Liver (tissue), 9 donors: Measurements from ENCODE around the gene RETREG1. TPM values are rescaled to one million over a fixed set of nuclear protein-coding genes. Genes with fewer than 3 reads are reported as not detected.
"Not testable (repeated sequence)": the region's sequence is repeated elsewhere in the genome, so short reads cannot be mapped to it uniquely, and the experiment has no call there.

Experiments used
- DNase-seq: peaks from one replicate; pipeline ENCODE4 v3.0.0-alpha.2; 2017; ENCODE audit warnings: low spot score
- H3K27ac ChIP-seq, 2 donors: one replicate each; pipeline ENCODE4 v1.7.0; 2013; ENCODE audit warnings: inconsistent platforms in 2 of 2, low read length in 2 of 2, control low read depth in 1 of 2, low read depth in 1 of 2, mild to moderate bottlenecking in 1 of 2
- H3K27me3 ChIP-seq, 4 donors: one replicate each; pipeline versions ENCODE4 v1.6.1 to v1.7.0; 2013; ENCODE audit warnings: low read length in 3 of 4, inconsistent platforms in 1 of 4, mild to moderate bottlenecking in 1 of 4, moderate library complexity in 1 of 4; ENCODE audit not compliant: control insufficient read depth in 4 of 4, insufficient read depth in 4 of 4
- H3K36me3 ChIP-seq, 4 donors: one replicate each; pipeline versions ENCODE4 v1.6.1 to v1.7.0; 2013; ENCODE audit warnings: low read length in 3 of 4, mild to moderate bottlenecking in 3 of 4, low read depth in 1 of 4, moderate library complexity in 1 of 4; ENCODE audit not compliant: control insufficient read depth in 4 of 4, insufficient read depth in 3 of 4
- H3K4me1 ChIP-seq, 4 donors: one replicate each; pipeline versions ENCODE4 v1.6.1 to v1.7.0; 2013; ENCODE audit warnings: low read length in 3 of 4, mild to moderate bottlenecking in 3 of 4, moderate library complexity in 1 of 4; ENCODE audit not compliant: control insufficient read depth in 4 of 4, insufficient read depth in 4 of 4
- H3K4me3 ChIP-seq, 3 donors: one replicate each; pipeline versions ENCODE4 v1.6.1 to v1.7.0; 2013; ENCODE audit warnings: low read length in 3 of 3, control low read depth in 1 of 3, low read depth in 1 of 3, mild to moderate bottlenecking in 1 of 3
- H3K9ac ChIP-seq, 2 donors: one replicate each; pipeline ENCODE4 v1.7.0; 2013; ENCODE audit warnings: low read length in 2 of 2, mild to moderate bottlenecking in 2 of 2, moderate library complexity in 2 of 2, control low read depth in 1 of 2, low read depth in 1 of 2
- H3K9me3 ChIP-seq, 4 donors: one replicate each; pipeline versions ENCODE4 v1.6.1 to v1.7.0; 2013; ENCODE audit warnings: low read length in 3 of 4; ENCODE audit not compliant: control insufficient read depth in 4 of 4
- EGR1 ChIP-seq, 2 donors: IDR thresholded peaks; 2 replicates each; pipeline ENCODE4 v1.6.1; 2016 to 2018; ENCODE audit warnings: antibody characterized with exemption in 2 of 2, low read depth in 2 of 2
- FOXA1 ChIP-seq: IDR thresholded peaks from 2 replicates; pipeline ENCODE4 v1.6.1; 2016; ENCODE audit warnings: antibody characterized with exemption
- FOXA2 ChIP-seq: IDR thresholded peaks from 2 replicates; pipeline ENCODE4 v1.6.1; 2016; ENCODE audit warnings: antibody characterized with exemption
- GABPA ChIP-seq, 2 donors: IDR thresholded peaks in 1 of 2; conservative IDR thresholded peaks in 1 of 2; 2 replicates each; pipeline ENCODE4 v1.6.1; 2016; ENCODE audit warnings: antibody characterized with exemption in 2 of 2, mild to moderate bottlenecking in 1 of 2, moderate library complexity in 1 of 2
- HNF4A ChIP-seq, 2 donors: conservative IDR thresholded peaks; 2 replicates each; pipeline ENCODE4 v1.6.1; 2016; ENCODE audit warnings: antibody characterized with exemption in 2 of 2, mild to moderate bottlenecking in 2 of 2
- HNF4G ChIP-seq: IDR thresholded peaks from 2 replicates; pipeline ENCODE4 v1.6.1; 2016; ENCODE audit warnings: antibody characterized with exemption
- JUND ChIP-seq, 2 donors: IDR thresholded peaks; 2 replicates each; pipeline ENCODE4 v1.6.1; 2016; ENCODE audit warnings: antibody characterized with exemption in 2 of 2
- NR2F2 ChIP-seq: IDR thresholded peaks from 2 replicates; pipeline ENCODE4 v1.6.1; 2016; ENCODE audit warnings: antibody characterized with exemption
- RAD21 ChIP-seq, 2 donors: IDR thresholded peaks; 2 replicates each; pipeline ENCODE4 v1.6.1; 2016; ENCODE audit warnings: antibody characterized with exemption in 2 of 2, mild to moderate bottlenecking in 2 of 2
- RXRA ChIP-seq, 2 donors: IDR thresholded peaks; 2 replicates each; pipeline ENCODE4 v1.6.1; 2017 to 2018; ENCODE audit warnings: antibody characterized with exemption in 2 of 2, mild to moderate bottlenecking in 1 of 2
- SP1 ChIP-seq: IDR thresholded peaks from 2 replicates; pipeline ENCODE4 v1.6.1; 2018; ENCODE audit warnings: antibody characterized with exemption, mild to moderate bottlenecking
- TAF1 ChIP-seq: conservative IDR thresholded peaks from 2 replicates; pipeline ENCODE4 v1.6.1; 2016; ENCODE audit warnings: antibody characterized with exemption, mild to moderate bottlenecking
- YY1 ChIP-seq: IDR thresholded peaks from 2 replicates; pipeline ENCODE4 v1.6.1; 2016; ENCODE audit warnings: antibody characterized with exemption, mild to moderate bottlenecking
- WGBS: extraction: QIAGEN DNeasy Blood & Tissue Kit; methylation state at CpG from one replicate; pipeline ENCODE4 v1.1.7; 2013; 5-methylcytosine and 5-hydroxymethylcytosine counted together
- polyA plus RNA-seq, 2 donors: library from polyadenylated mRNA; stranded (reverse) in 1 of 2; unstranded in 1 of 2; fragments of 200-250 nt in 1 of 2; fragments of >200 nt in 1 of 2; fragmentation: Nextera tagmentation in 1 of 2; extraction: Ambion mirVana in 1 of 2; gene quantifications; one replicate each; pipeline versions ENCODE4 v1.2.1 to v1.2.3, GENCODE V29; 2013 to 2015
- total RNA-seq, 2 donors: library from RNA; depleted of rRNA; stranded (reverse); fragments of >200 nt; gene quantifications; one replicate each; pipeline ENCODE4 v1.2.3, GENCODE V29; 2014
- TF ChIP-seq, protein P1 (sequence below): IDR thresholded peaks from 2 replicates; pipeline ENCODE4 v1.6.1; 2016; ENCODE audit warnings: antibody characterized with exemption
- TF ChIP-seq, protein P2 (sequence below): IDR thresholded peaks from 2 replicates; pipeline ENCODE4 v1.6.1; 2016; ENCODE audit warnings: antibody characterized with exemption
- TF ChIP-seq, protein P3 (sequence below): IDR thresholded peaks from 2 replicates; pipeline ENCODE4 v1.6.1; 2016; ENCODE audit warnings: antibody characterized with exemption
- TF ChIP-seq, protein P4 (sequence below): IDR thresholded peaks from 2 replicates; pipeline ENCODE4 v1.6.1; 2016; ENCODE audit warnings: antibody characterized with exemption, mild to moderate bottlenecking
- TF ChIP-seq, protein P5 (sequence below): fragments of 150-350 bp; IDR thresholded peaks from 2 replicates; pipeline ENCODE4 v1.5.1; 2017; ENCODE audit warnings: improper control_type of control experiment, low read depth, low read length; ENCODE audit not compliant: missing input control
- donor health status: healthy.
- donor health status: healthy.
- donor health status: healthy.
- donor health status: healthy.
- donor health status: healthy.

The RETREG1 gene
- total and polyA plus RNA-seq, 4 donors = 0.70 to 28.1 (median 4.2) TPM

DNA sequence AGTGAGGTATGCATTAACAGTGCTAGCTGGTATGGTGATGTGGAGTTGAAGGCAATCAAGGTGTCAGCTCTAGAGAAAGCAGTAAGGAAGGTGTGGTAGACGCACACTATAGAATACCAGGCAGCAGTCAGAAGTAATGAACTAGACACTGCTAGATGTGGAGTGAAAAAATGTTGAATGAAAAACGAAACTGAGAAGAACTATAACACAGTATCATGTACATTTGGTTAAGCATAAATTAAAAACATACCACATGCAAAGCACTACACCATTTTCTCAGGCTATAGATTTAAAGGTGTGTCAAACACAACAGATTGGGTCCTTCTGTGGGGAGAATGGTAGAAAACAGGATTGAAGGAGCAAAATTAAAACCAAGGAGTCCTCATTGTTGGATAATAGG, 166.6 kb downstream of the RETREG1 start:
- H3K9me3 ChIP-seq = no peaks in the 10 kb centered on the region
- no peak overlapping the region for H3K9ac ChIP-seq
- H3K4me1 ChIP-seq = peaks cover 0 to 6% (median 3%) of the 10 kb centered on the region in 4 donors
- peaks cover 22 to 59% (median 48%) of the 10 kb centered on the region in 4 donors for H3K36me3 ChIP-seq
- WGBS = 96% methylated on average over 2 of the region's 2 CpGs
- DNase-seq = no peak
- H3K27me3 ChIP-seq = no peaks in the 10 kb centered on the region
- TF ChIP-seq, protein P1, sequence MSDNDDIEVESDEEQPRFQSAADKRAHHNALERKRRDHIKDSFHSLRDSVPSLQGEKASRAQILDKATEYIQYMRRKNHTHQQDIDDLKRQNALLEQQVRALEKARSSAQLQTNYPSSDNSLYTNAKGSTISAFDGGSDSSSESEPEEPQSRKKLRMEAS = no peak
- TF ChIP-seq, protein P2, sequence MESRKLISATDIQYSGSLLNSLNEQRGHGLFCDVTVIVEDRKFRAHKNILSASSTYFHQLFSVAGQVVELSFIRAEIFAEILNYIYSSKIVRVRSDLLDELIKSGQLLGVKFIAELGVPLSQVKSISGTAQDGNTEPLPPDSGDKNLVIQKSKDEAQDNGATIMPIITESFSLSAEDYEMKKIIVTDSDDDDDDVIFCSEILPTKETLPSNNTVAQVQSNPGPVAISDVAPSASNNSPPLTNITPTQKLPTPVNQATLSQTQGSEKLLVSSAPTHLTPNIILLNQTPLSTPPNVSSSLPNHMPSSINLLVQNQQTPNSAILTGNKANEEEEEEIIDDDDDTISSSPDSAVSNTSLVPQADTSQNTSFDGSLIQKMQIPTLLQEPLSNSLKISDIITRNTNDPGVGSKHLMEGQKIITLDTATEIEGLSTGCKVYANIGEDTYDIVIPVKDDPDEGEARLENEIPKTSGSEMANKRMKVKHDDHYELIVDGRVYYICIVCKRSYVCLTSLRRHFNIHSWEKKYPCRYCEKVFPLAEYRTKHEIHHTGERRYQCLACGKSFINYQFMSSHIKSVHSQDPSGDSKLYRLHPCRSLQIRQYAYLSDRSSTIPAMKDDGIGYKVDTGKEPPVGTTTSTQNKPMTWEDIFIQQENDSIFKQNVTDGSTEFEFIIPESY = no peak
- TF ChIP-seq JUND (IDR thresholded peaks at IDR 0.05) (no peak), NR2F2 (no peak), RXRA (IDR thresholded peaks at IDR 0.05) (no peak), YY1 (no peak), SP1 (no peak), RAD21 (IDR thresholded peaks at IDR 0.05) (no peak), HNF4G (no peak), FOXA2 (no peak), TAF1 (no peak), HNF4A (conservative IDR thresholded peaks at IDR 0.05) (no peak)
- TF ChIP-seq, protein P3, sequence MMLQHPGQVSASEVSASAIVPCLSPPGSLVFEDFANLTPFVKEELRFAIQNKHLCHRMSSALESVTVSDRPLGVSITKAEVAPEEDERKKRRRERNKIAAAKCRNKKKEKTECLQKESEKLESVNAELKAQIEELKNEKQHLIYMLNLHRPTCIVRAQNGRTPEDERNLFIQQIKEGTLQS = no peak
- H3K4me3 ChIP-seq = no peak overlapping the region
- no peak overlapping the region for H3K27ac ChIP-seq

DNA sequence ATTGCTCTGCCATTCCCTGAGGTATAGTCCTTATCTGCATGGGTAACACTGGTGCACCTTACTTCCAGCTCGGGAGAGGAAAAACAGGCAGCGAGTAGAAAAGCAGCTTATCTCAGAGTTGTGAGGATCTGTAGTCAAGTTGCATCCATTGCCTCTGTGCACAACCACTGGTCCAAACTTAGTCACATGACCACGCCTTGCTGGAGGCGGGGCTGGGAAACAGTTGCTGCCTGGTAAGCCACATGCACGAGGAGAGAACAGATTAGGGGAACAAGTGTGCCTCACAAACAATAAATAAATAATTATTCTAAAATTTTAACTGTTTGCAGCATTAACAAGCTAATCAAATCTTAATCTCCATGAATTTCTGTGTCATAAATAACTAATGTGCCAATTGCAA, 169.8 kb downstream of the RETREG1 start:
- H3K36me3 ChIP-seq = peaks cover 12 to 44% (median 38%) of the 10 kb centered on the region in 4 donors
- no peaks in the 10 kb centered on the region for H3K4me1 ChIP-seq
- no peaks in the 10 kb centered on the region for H3K9me3 ChIP-seq
- no peak for TF ChIP-seq YY1
- TF ChIP-seq EGR1 (IDR thresholded peaks at IDR 0.05; ENCODE audit: low read depth in 2 of 2) = no peak
- no peak for TF ChIP-seq GABPA (IDR thresholded peaks at IDR 0.05 in 1 of 2, conservative IDR thresholded peaks at IDR 0.05 in 1 of 2)
- no peak for TF ChIP-seq FOXA1
- WGBS = 91% methylated on average over 5 of the region's 5 CpGs
- H3K27me3 ChIP-seq = no peaks in the 10 kb centered on the region
- no peak for DNase-seq
- no peak overlapping the region for H3K4me3 ChIP-seq
- H3K9ac ChIP-seq = no peak overlapping the region
- H3K27ac ChIP-seq = no peak overlapping the region

DNA sequence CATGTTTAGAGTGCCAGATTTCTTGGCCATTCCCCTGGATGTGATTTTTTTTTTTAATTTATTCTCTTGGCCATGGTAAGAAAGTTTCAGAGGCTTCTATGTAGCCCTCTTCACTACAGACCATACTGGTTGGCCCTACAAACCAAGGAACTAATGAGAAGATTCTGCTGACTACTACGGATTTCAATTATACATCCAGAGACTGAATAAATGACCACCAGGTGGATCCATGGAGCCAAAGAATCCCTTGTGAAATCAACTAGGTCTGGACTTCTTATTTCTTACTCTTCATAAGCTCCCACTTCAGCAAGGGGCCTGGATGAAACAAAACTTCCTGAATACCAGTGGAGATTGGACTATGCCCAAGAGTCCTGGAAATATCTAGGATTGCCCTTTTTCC, 178.8 kb downstream of the RETREG1 start:
- no peaks in the 10 kb centered on the region for H3K36me3 ChIP-seq
- H3K9ac ChIP-seq = no peak overlapping the region
- no peaks in the 10 kb centered on the region for H3K27me3 ChIP-seq
- DNase-seq = no peak
- H3K9me3 ChIP-seq = no peaks in the 10 kb centered on the region
- H3K27ac ChIP-seq = no peak overlapping the region
- no peak overlapping the region for H3K4me3 ChIP-seq
- 81% methylated on average over 1 of the region's 1 CpG for WGBS
- H3K4me1 ChIP-seq = no peaks in the 10 kb centered on the region
- TF ChIP-seq HNF4G (no peak), YY1 (no peak)
- TF ChIP-seq, protein P4, sequence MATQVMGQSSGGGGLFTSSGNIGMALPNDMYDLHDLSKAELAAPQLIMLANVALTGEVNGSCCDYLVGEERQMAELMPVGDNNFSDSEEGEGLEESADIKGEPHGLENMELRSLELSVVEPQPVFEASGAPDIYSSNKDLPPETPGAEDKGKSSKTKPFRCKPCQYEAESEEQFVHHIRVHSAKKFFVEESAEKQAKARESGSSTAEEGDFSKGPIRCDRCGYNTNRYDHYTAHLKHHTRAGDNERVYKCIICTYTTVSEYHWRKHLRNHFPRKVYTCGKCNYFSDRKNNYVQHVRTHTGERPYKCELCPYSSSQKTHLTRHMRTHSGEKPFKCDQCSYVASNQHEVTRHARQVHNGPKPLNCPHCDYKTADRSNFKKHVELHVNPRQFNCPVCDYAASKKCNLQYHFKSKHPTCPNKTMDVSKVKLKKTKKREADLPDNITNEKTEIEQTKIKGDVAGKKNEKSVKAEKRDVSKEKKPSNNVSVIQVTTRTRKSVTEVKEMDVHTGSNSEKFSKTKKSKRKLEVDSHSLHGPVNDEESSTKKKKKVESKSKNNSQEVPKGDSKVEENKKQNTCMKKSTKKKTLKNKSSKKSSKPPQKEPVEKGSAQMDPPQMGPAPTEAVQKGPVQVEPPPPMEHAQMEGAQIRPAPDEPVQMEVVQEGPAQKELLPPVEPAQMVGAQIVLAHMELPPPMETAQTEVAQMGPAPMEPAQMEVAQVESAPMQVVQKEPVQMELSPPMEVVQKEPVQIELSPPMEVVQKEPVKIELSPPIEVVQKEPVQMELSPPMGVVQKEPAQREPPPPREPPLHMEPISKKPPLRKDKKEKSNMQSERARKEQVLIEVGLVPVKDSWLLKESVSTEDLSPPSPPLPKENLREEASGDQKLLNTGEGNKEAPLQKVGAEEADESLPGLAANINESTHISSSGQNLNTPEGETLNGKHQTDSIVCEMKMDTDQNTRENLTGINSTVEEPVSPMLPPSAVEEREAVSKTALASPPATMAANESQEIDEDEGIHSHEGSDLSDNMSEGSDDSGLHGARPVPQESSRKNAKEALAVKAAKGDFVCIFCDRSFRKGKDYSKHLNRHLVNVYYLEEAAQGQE = no peak
- TF ChIP-seq, protein P5, sequence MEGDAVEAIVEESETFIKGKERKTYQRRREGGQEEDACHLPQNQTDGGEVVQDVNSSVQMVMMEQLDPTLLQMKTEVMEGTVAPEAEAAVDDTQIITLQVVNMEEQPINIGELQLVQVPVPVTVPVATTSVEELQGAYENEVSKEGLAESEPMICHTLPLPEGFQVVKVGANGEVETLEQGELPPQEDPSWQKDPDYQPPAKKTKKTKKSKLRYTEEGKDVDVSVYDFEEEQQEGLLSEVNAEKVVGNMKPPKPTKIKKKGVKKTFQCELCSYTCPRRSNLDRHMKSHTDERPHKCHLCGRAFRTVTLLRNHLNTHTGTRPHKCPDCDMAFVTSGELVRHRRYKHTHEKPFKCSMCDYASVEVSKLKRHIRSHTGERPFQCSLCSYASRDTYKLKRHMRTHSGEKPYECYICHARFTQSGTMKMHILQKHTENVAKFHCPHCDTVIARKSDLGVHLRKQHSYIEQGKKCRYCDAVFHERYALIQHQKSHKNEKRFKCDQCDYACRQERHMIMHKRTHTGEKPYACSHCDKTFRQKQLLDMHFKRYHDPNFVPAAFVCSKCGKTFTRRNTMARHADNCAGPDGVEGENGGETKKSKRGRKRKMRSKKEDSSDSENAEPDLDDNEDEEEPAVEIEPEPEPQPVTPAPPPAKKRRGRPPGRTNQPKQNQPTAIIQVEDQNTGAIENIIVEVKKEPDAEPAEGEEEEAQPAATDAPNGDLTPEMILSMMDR = no peak

DNA sequence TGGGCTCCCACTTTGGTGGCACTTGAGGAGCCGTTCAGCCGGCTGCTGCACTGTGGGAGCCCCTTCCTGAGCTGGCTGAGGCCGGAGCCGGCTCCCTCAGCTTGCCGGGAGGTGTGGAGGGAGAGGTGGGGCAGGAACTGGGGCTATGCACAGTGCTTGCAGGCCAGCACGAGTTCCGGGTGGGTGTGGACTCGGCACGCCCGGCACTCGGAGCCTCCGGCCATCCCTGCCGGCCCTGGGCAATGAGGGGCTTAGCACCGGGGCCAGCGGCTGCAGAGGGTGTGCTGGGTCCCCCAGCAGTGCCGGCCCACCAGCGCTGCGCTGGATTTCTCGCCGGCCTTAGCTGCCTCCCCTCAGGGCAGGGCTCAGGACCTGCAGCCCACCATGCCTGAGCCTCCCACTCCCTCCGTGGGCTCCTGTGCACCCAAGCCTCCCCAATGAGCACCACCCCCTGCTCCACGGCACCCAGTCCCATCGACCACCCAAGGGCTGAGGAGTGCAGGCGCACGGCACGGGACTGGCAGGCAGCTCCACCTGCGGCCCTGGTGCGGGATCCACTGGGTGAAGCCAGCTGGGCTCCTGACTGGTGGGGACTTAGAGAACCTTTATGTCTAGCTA, 180.6 kb downstream of the RETREG1 start:
- DNase-seq, H3K27me3 ChIP-seq: not testable (repeated sequence)

More for the DNA sequence above, 180.6 kb downstream of the RETREG1 start:
- not testable (repeated sequence) for H3K9me3 ChIP-seq, H3K36me3 ChIP-seq, H3K9ac ChIP-seq, H3K4me3 ChIP-seq, H3K27ac ChIP-seq, H3K4me1 ChIP-seq
- WGBS = 90% methylated on average over 28 of the region's 28 CpGs
